ENCODE results near the gene MYBPH.

MYBPH gene

GRCh38 chr1:203178821-203179666 lies 3.4 kb upstream of the MYBPH start:
- DNase-seq (ENCODE audit: low spot score) = no peak

- no peak for DNase-seq (ENCODE audit: low spot score)
Measured at GRCh38 chr1:203178083-203178482, 2.5 kb upstream of the MYBPH start.

DNA sequence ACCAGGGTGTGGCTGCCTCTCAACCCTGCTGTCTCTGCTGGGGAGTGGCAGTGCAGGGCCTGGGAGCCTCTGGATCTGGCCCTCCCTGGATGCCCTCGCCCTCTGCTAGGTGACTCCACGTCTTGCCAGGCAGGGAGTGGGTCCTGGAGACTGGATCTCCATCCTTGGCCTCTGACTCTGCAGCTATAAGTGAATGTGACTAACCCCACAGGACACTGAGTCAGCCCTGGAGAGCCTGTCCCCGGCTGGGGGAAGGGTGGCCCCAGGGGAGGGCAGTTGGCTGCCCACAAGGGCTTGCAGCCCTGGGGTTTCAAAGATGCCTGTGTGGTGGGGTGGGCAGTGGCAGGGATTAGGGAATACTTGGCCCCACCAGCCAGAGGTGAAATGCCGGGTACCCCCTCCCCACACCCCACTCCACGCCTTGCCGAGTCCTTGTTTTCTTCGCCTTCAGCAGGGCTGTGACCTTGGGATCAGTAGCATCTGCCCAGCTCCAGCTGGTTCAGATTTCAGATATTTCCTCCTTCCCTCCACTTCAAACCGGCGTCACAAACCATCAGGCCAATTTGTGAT lies 1.9 kb upstream of the MYBPH start:
- no peak for DNase-seq (ENCODE audit: low spot score)

DNA sequence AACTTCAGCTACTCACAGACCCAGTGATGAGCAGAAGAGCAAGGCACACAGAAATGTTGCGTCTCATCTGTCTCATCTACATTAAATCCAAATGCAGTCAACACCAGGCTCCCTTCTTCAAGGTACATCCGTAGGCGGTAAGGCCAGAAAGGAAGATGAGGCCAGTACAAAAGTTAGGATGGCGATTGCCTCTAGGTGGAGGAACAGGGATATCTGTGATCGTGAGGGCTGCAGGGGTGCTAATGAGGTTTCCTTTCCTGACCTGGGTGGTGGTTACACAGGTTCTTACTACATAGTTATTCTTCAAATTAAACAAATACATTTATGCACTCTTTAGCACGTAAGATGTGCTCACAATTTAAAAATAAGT lies 1.4 kb upstream of the MYBPH start:
- DNase-seq (ENCODE audit: low spot score) = no peak

DNA sequence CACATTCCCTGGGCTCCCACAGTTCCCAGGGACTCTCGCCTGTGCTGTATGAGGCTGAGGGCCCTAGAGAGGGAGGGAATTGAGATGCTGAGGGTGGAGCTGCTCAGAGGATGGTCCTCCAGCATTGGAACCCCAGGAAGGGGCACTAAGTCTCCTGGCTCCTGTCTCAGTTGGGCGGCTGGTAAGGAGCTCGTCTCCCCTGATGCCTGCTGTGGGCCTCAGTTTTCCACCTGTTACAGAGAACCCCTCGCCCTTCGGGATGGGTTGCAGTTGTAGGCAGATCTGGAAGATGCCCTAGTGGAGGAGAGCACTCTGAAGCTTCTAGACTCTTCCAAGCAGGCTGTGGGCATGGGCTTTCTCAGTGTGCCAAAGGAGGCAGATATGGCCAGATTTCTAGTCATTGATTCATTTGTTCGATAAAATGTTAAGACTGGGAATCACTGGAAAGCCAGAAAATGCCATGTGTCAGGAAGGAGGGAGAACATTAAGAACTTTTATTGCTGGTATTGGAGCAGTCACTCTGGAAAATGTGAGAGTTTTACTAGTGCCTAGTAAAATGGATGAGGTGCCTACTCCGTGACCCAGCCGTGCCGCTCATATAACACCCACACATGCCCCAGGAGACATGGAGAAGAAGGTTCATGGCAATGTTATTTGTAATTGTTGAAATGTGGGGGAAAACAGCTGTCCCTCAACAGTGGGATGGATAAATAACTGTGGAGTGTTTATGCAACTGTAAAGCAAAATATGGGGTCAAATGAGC lies 828 bp upstream of the MYBPH start:
- no peak for DNase-seq (ENCODE audit: low spot score)

DNA sequence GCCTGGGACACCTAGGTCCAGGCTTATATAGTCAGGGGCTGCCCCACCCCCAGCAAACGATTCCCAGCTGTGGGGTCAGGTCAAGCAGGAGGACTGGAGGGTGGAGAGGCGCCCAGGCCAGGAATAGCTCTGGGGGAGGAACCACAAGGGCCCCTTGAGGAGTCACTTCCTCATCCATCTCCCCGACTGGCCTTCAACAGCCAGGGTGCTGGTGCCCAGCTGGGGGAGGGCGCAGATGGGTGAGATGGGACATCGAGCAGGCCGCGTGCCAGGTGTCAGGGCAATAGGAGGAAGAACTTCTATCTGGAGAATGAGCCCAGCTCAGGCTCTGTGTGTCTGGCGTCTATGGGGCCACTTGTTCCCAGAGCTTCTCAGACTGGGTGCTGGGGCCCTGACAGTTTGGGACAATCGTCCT lies 208 bp upstream of the MYBPH start:
- no peak for DNase-seq (ENCODE audit: low spot score)

DNA sequence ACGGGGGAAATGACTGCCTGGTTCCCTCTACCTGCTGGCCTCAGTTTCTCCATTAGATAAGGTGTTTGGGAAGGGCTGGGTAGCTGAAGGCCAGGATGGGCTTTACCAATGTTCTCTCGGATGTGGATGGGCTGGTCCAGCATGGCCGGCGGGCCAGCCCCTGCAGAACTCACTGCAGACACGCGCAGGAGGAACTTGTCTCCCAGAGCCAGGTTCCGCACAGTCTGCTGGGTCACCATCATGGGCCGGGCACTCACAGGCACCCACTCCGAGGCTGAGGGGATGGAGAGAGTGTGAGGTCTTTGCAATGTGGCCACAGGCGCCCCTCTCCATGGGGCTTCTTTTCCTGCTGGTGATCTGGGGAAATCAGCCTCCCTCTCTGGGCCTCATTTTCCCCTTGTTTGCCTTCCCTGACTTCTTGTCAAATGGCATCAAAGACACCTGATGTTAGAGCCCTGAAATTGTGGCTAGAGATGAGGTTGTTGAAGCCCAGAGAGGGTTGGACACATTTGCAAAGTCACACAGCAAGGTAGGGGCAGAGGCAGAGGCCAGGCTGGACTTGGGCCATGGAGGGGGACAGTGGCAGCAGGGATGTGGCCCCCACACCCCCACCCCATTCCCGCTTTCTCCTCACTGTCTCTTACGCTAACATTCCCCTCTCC lies 1.2 kb downstream of the MYBPH start:
- DNase-seq (ENCODE audit: low spot score) = no peak

- no peak for DNase-seq (ENCODE audit: low spot score)
Measured at GRCh38 chr1:203173566-203173965, 2.1 kb downstream of the MYBPH start.

GRCh38 chr1:203173011-203173555 lies 2.5 kb downstream of the MYBPH start:
- DNase-seq (ENCODE audit: low spot score) = no peak

DNA sequence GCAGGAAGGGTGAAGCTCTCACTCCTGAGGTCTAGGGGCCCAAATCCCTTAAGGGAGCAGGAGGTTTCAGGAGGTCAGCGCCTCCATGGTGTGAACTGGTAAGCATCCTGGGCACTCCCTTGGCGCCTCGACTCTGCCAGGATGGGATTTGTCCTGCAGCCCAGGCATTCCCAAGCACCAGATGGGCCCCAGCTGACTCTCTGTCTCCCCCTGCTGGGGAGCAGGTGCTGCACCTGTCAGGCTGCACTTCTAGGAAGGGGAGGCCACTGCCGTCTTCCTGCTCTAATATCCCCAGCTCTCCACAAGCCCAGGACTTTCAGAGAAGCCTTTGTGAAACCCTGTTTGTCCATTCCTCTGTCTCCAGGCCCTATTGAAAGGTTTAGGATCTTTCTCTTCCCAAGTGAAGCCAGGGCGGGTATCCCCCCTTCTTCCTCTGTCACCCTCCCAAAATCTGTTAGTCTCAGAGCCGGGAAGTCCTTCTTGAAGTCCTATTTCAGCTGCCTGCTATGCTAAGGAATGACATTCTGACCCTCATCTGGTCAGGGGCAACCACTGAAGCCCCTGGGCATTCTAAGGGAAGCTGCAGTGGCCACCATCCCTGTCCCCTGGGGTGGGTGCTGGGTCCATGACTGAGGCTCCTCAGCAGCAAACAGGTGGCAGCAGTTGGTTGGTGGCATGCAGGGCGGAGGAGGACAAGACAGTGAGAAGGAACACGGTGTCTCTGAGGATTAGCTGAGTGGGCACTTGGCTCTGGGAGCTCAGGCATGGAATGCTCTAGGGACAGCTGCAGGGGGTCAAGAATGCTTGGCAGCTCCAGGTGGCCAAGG lies 3.2 kb downstream of the MYBPH start:
- peak; percentile 84 for DNase-seq (ENCODE audit: low spot score)

- DNase-seq (ENCODE audit: low spot score) = no peak
Measured at GRCh38 chr1:203171341-203172183, 4.1 kb downstream of the MYBPH start.

DNA sequence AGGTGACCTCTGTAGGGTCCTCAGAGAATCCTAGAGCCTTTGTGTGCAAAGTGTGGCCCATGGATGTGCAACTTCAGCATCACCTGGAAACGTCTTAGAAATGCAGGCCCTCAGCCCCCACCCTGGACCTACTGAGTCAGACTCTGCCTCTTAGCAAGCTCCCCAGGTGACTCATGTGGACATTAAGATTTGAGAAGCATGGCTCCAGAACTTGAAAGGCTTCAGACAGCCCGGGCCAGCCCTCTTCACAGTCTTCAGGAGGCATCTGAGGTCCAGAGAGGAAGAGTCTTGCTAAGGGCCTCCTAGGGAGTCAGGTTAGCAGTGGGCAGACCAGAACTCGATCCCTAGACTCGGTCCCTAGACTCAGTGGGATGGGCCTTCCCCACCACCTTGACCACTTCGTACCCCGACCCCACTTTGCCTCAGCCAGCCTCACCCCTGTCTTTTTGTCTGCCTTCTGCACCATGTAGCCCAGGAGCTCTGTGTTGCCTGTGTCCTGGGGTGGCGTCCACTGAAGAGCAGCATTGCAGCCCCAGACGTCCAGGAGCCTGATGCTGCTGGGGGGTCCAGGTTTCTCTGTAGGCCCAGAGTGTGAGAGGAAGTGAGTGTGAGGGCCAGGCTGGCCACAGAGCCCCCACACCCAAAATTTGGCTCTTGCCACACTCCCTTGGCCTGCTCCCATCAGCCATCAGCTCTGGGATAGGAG lies 4.8 kb downstream of the MYBPH start:
- no peak for DNase-seq (ENCODE audit: low spot score)

- DNase-seq (ENCODE audit: low spot score) = no peak
Measured at GRCh38 chr1:203169770-203170520, 5.7 kb downstream of the MYBPH start.

DNA sequence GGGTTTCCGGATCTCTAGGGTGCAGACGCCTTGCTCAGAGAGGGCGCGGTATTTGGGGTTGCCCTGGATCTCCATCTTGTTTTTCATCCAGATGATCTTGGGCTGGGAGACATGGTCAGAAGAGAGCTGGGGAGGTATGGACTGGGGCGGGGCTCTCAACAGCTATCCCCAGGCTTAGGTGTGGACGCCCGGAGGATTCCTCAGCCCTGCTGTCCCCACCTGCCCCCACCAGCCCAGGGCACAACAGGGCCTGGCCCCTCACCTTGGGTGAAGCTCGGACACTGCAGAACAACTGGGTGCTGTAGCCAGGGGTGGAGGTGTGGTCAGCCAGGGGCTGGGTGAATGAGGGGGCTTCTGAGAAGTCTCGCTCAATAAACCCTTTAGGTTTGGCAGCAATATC lies 6.6 kb downstream of the MYBPH start:
- DNase-seq (ENCODE audit: low spot score) = no peak

DNA sequence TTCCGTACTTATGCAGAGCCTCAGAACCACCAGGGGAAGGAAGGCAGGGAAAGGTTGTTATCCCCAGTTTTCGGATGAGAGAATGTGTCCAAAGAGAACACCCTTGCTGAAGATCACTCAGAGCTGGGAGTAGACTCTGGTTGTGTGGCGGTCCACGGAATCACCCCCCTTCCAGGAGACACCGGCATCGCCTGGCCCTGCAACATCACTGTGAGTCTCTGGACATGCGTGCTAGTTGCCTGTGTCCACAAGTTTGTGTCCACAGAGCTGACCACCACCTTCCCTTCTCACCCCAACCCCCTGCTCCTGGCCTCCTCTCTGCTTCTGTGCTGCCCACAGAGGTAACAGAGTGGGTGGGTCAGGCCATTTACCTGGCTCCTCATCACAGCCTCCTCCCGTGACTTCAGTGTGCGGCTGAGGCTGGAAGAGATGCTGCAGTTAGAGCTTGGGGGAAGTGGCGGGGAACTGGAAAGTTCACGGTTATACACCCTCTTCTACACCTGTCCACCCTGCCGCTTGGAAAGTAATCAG lies 7.3 kb downstream of the MYBPH start:
- no peak for DNase-seq (ENCODE audit: low spot score)

- no peak for DNase-seq (ENCODE audit: low spot score)
Measured at GRCh38 chr1:203167913-203168200, 7.8 kb downstream of the MYBPH start.

GRCh38 chr1:203167026-203167912 lies 8.4 kb downstream of the MYBPH start:
- DNase-seq (ENCODE audit: low spot score) = no peak
